CD14-positive monocyte (primary cell): ENCODE measurements around the gene MAP2K4. TPM values are rescaled to one million over a fixed set of nuclear protein-coding genes. Genes with fewer than 3 reads are reported as not detected.

ENCODE experiments used
- DNase-seq, 3 donors: peaks; one replicate each; pipeline ENCODE4 v3.0.0-alpha.2; 2011 to 2022
- H2AFZ ChIP-seq: 2 replicates; pipeline ENCODE4 v1.6.0; 2012; ENCODE audit warnings: mild to moderate bottlenecking, low read depth, low read length, inconsistent platforms; ENCODE audit not compliant: insufficient read depth, poor library complexity, severe bottlenecking
- H3K27ac ChIP-seq, 2 donors: 1 replicate in 1 of 2; 2 replicates in 1 of 2; pipeline ENCODE4 v1.5.1; 2012 to 2013; ENCODE audit warnings: low read length in 2 of 2, control low read depth in 1 of 2, inconsistent platforms in 1 of 2, low read depth in 1 of 2, mild to moderate bottlenecking in 1 of 2
- H3K27me3 ChIP-seq, 2 donors: one replicate each; pipeline versions ENCODE4 v1.6.0 to v1.6.1; 2011 to 2013; ENCODE audit warnings: low read length in 2 of 2; ENCODE audit not compliant: control insufficient read depth in 2 of 2, insufficient read depth in 2 of 2
- H3K36me3 ChIP-seq, 2 donors: replicated peaks in 1 of 2; 1 replicate in 1 of 2; 2 replicates in 1 of 2; pipeline versions ENCODE4 v1.5.1 to v1.6.1; 2012 to 2013; ENCODE audit warnings: low read length in 2 of 2, control low read depth in 1 of 2, inconsistent platforms in 1 of 2, mild to moderate bottlenecking in 1 of 2; ENCODE audit not compliant: insufficient read depth in 2 of 2, control insufficient read depth in 1 of 2
- H3K4me1 ChIP-seq, 2 donors: 1 replicate in 1 of 2; 2 replicates in 1 of 2; pipeline versions ENCODE4 v1.5.1 to v1.6.1; 2012 to 2013; ENCODE audit warnings: low read length in 2 of 2, control low read depth in 1 of 2, inconsistent platforms in 1 of 2, mild to moderate bottlenecking in 1 of 2, moderate library complexity in 1 of 2; ENCODE audit not compliant: insufficient read depth in 2 of 2, control insufficient read depth in 1 of 2
- H3K4me2 ChIP-seq: replicated peaks from 2 replicates; pipeline ENCODE3; 2012; ENCODE audit warnings: low read length, moderate library complexity, mild to moderate bottlenecking; ENCODE audit not compliant: poor library complexity, severe bottlenecking; ENCODE audit errors: extremely low read depth
- H3K4me3 ChIP-seq, 3 experiments: fragments of 200-600 bp in 1 of 3; sonication (generic) in 1 of 3; replicated peaks in 1 of 3; 1 replicate in 2 of 3; 2 replicates in 1 of 3; pipeline ENCODE4 v1.5.1; 2011 to 2013; ENCODE audit warnings: low read length in 3 of 3, mild to moderate bottlenecking in 3 of 3, control low read depth in 2 of 3, low read depth in 2 of 3, inconsistent platforms in 1 of 3, moderate library complexity in 1 of 3
- H3K79me2 ChIP-seq: 2 replicates; pipeline ENCODE4 v1.6.0; 2012; ENCODE audit warnings: mild to moderate bottlenecking, control low read depth, inconsistent platforms, low read length, moderate library complexity; ENCODE audit not compliant: insufficient read depth
- H3K9ac ChIP-seq: 2 replicates; pipeline ENCODE4 v1.6.0; 2017; ENCODE audit warnings: low read length, mild to moderate bottlenecking; ENCODE audit not compliant: insufficient read depth, poor library complexity, severe bottlenecking
- H3K9me3 ChIP-seq, 2 donors: replicated peaks in 1 of 2; 1 replicate in 1 of 2; 2 replicates in 1 of 2; pipeline versions ENCODE4 v1.5.1 to v1.6.1; 2012 to 2013; ENCODE audit warnings: low read length in 2 of 2, control low read depth in 1 of 2; ENCODE audit not compliant: control insufficient read depth in 1 of 2, insufficient read depth in 1 of 2
- H4K20me1 ChIP-seq: 2 replicates; pipeline ENCODE4 v1.6.0; 2012; ENCODE audit warnings: mild to moderate bottlenecking, low read length, control low read depth, moderate library complexity; ENCODE audit not compliant: insufficient read depth
- H3K27ac Mint-ChIP-seq, 7 donors: one replicate each; pipeline ENCODE4 v1.8.0; 2020; ENCODE audit warnings: mild to moderate bottlenecking in 7 of 7, mixed read lengths in 7 of 7, moderate library complexity in 6 of 7, inconsistent platforms in 2 of 7
- H3K27me3 Mint-ChIP-seq, 3 donors: one replicate each; pipeline ENCODE4 v1.8.0; 2021 to 2022; ENCODE audit warnings: low read depth in 3 of 3, mild to moderate bottlenecking in 3 of 3, mixed read lengths in 3 of 3, moderate library complexity in 3 of 3, inconsistent platforms in 1 of 3
- H3K36me3 Mint-ChIP-seq, 2 donors: one replicate each; pipeline ENCODE4 v1.8.0; 2020; ENCODE audit warnings: mixed read lengths in 2 of 2, inconsistent platforms in 1 of 2, mild to moderate bottlenecking in 1 of 2
- H3K4me1 Mint-ChIP-seq: one replicate; pipeline ENCODE4 v1.8.0; 2020; ENCODE audit warnings: mild to moderate bottlenecking, mixed read lengths
- H3K4me3 Mint-ChIP-seq, 2 donors: one replicate each; pipeline ENCODE4 v1.8.0; 2020; ENCODE audit warnings: mild to moderate bottlenecking in 2 of 2, mixed read lengths in 2 of 2, moderate library complexity in 1 of 2
- H3K9me3 Mint-ChIP-seq, 7 donors: one replicate each; pipeline ENCODE4 v1.8.0; 2020 to 2022; ENCODE audit warnings: mixed read lengths in 7 of 7, mild to moderate bottlenecking in 6 of 7, moderate library complexity in 6 of 7, inconsistent platforms in 2 of 7
- CTCF ChIP-seq: fragments of 200-600 bp; IDR thresholded peaks from one replicate; pipeline ENCODE4 v1.8.0; 2022; ENCODE audit warnings: antibody characterized with exemption, mild to moderate bottlenecking
- WGBS: methylation state at CpG from one replicate; pipeline ENCODE4 v1.1.5; 2013; ENCODE audit warnings: missing lambda C conversion rate; ENCODE audit not compliant: insufficient coverage; 5-methylcytosine and 5-hydroxymethylcytosine counted together
- intact Hi-C, 2 donors: fragments of 100-400 bp; cut with micrococcal nuclease; formaldehyde crosslinking; loops; one replicate each; pipeline versions ENCODE4 v1.15.0 to v1.15.1; 2023
- polyA plus RNA-seq, 3 donors: library from polyadenylated mRNA; depleted of rRNA in 1 of 3; unstranded in 2 of 3; stranded (reverse) in 1 of 3; fragments of 300-500 nt in 2 of 3; fragments of >200 nt in 1 of 3; fragmentation: Illumina TruSeq in 2 of 3; gene quantifications; 1 replicate in 2 of 3; 2 replicates in 1 of 3; pipeline ENCODE4 v1.2.3, GENCODE V29; 2012 to 2021

The MAP2K4 gene
- polyA plus RNA-seq, 3 donors = 8.1 to 41.8 (median 23.2) TPM

- H3K9ac ChIP-seq = no peak overlapping the region
- Mint-ChIP-seq H3K9me3 (peaks cover 0 to 2% (median 0%) of the 10 kb centered on the region in 7 donors), H3K27me3 (no peaks in the 10 kb centered on the region), H3K36me3 (peaks cover 2 to 7% of the 10 kb centered on the region in 2 donors), H3K27ac (no peak overlapping the region), H3K4me3 (no peak overlapping the region), H3K4me1 (peaks cover 8% of the 10 kb centered on the region)
- H3K4me3 ChIP-seq = no peak overlapping the region
- H4K20me1 ChIP-seq = peaks cover 90% of the 10 kb centered on the region
- WGBS = 90% methylated on average over 3 of the region's 6 CpGs
- H3K36me3 ChIP-seq = no peaks in the 10 kb centered on the region
- no peak overlapping the region for H2AFZ ChIP-seq
- H3K9me3 ChIP-seq = no peaks in the 10 kb centered on the region
- no peak for DNase-seq
- intact Hi-C loops = no loop called here
- H3K4me1 ChIP-seq = peaks cover 0 to 1% of the 10 kb centered on the region in 2 donors
- no peak for TF ChIP-seq CTCF
- H3K79me2 ChIP-seq = peaks cover 65% of the 10 kb centered on the region
- no peak overlapping the region for H3K27ac ChIP-seq
- H3K27me3 ChIP-seq = no peaks in the 10 kb centered on the region
- H3K4me2 ChIP-seq = no peak overlapping the region
Measured at GRCh38 chr17:12043702-12044101, 23.0 kb downstream of the MAP2K4 start.

- no peaks in the 10 kb centered on the region for H3K9me3 ChIP-seq
- TF ChIP-seq CTCF = no peak
- H3K9ac ChIP-seq = no peak overlapping the region
- Mint-ChIP-seq H3K9me3 (no peaks in the 10 kb centered on the region), H3K27ac (no peak overlapping the region), H3K4me1 (peaks cover 15% of the 10 kb centered on the region), H3K36me3 (peaks cover 2 to 7% of the 10 kb centered on the region in 2 donors), H3K27me3 (no peaks in the 10 kb centered on the region), H3K4me3 (no peak overlapping the region)
- no peak overlapping the region for H2AFZ ChIP-seq
- H3K4me3 ChIP-seq = no peak overlapping the region
- H3K36me3 ChIP-seq = no peaks in the 10 kb centered on the region
- no peak overlapping the region for H3K27ac ChIP-seq
- no peak overlapping the region for H3K4me2 ChIP-seq
- peaks cover 0 to 6% of the 10 kb centered on the region in 2 donors for H3K4me1 ChIP-seq
- no peaks in the 10 kb centered on the region for H3K27me3 ChIP-seq
- no peak for DNase-seq
- no CpG with 5 or more reads among the region's 2 CpGs for WGBS
- peaks cover 96% of the 10 kb centered on the region for H4K20me1 ChIP-seq
- peaks cover 77% of the 10 kb centered on the region for H3K79me2 ChIP-seq
- intact Hi-C loops = no loop called here
Measured at GRCh38 chr17:12046786-12047185, 26.1 kb downstream of the MAP2K4 start.
